ENCODE results near the gene CASKIN2. TPM values are rescaled to one million over a fixed set of nuclear protein-coding genes. Genes with fewer than 3 reads are reported as not detected.
A peak's percentile ranks its signal among the peaks of the same experiment; 100 is the strongest.

CASKIN2 gene
- total RNA-seq, 1 donor from 2014 or later = 2.0 TPM

DNA sequence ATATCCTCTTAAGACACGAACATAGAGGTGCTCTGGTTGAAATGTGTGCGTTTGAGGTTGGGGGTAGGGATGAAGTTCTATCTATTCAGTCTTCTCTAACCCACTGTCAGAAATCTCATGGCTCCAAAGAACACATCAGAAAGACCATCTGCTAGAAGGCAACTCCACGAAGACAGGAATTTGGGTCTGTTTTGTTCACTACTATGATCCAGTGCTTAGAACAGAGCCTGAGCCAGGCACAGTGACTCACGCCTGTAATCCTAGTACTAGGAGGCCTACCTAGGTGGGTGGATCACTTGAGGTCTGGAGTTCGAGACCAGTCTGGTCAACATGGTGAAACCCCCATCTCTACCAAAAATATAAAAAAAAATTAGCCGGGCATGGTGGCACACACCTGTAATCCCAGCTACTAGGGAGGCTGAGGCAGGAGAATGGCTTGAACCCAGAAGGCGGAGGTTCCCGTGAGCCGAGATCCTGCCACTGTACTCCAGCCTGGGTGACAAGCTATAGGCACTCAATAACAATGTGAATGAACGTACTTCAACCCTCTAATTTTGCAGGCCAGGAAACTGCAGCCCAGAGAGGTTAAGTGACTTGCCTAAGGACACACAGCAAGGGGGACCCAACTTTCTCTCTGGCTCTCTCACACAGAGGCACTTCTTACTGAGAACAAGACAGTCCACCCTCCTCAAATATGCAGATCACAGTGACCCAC lies 2.3 kb downstream of the CASKIN2 start:
- DNase-seq (ENCODE audit: low spot score) = no peak
- Mint-ChIP-seq H3K27me3 (ENCODE audit: insufficient read depth) (peaks cover 21% of the 10 kb centered on the region), H3K36me3 (ENCODE audit: low read depth) (peaks cover 7% of the 10 kb centered on the region), H3K4me3 (no peak overlapping the region), H3K27ac (no peak overlapping the region), H3K9me3 (no peaks in the 10 kb centered on the region), H3K4me1 (ENCODE audit: low read depth) (peaks cover 10% of the 10 kb centered on the region)
- intact Hi-C loops (cut with micrococcal nuclease) = no loop called here

DNA sequence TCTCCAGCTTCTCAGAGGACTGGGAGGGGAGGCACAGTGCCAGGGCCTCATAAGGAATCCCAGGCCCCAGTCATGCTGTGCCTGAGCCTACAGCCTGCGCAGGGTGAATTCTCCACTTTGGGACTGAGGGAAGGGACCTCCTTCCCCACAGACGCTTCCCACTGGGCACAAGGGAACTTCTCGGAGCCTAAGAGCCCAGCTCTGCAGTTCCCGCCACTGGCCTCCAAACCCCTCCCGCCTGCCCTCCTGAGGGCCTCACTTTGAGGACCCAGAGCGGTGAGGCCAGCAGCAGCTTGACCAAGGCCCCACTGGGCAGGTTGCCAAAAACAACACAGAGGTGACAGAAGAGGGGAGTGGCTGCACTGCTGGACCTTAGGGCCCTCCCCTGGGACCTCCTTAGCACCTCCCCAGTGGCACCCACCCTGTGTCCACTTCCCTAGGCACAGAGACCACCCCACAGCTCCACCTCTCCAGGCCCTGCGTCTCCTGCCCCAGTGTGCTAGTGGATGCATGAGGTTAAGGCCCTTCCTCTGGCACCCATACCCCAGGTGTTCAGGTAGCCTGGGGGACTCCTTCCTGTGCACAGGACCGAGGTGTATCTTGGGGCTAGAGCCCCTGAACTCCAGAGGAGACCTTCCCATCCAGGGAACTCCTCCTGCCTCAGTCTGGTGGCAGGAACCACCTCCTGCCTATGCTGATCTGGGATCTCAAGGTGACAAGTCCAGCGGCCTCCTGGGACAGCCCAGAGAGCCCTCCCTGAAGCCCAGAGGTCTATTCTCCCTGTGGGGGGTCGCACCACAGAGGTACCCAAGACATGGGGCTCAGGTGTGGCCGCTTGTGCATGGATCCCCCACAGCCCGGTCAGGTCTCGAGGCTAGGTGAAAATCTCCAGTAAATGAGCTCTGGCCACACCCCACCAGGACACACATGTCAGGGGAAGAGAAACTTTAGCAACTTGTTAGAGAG lies 3.4 kb downstream of the CASKIN2 start:
- Mint-ChIP-seq H3K4me1 (ENCODE audit: low read depth) (no peaks in the 10 kb centered on the region), H3K27me3 (ENCODE audit: insufficient read depth) (peaks cover 21% of the 10 kb centered on the region), H3K4me3 (no peak overlapping the region), H3K9me3 (no peaks in the 10 kb centered on the region), H3K27ac (no peak overlapping the region), H3K36me3 (ENCODE audit: low read depth) (no peaks in the 10 kb centered on the region)
- intact Hi-C loops (cut with micrococcal nuclease) = no loop called here
- DNase-seq (ENCODE audit: low spot score) = no peak

DNA sequence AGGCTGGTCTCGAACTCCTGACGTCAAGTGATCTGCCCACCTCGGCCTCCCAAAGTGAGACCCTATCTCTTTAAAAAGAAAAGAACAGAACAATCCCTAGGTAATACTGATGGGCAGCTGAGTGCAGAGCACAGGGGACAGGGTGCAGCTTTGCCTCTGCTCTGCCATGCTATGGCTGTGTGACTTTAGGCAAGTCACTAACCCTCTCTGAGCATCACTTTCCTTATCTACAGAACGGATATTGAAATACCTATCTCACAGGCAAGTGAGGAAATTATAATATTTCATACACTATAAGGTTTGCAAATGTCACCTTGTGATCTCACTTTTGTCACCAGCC lies 4.1 kb downstream of the CASKIN2 start:
- H3K27ac Mint-ChIP-seq = no peak overlapping the region
- H3K36me3 Mint-ChIP-seq (ENCODE audit: low read depth) = no peaks in the 10 kb centered on the region
- no peaks in the 10 kb centered on the region for H3K4me1 Mint-ChIP-seq (ENCODE audit: low read depth)
- no peaks in the 10 kb centered on the region for H3K9me3 Mint-ChIP-seq
- no peak overlapping the region for H3K4me3 Mint-ChIP-seq
- no peak for DNase-seq (ENCODE audit: low spot score)
- intact Hi-C loops (cut with micrococcal nuclease) = no loop called here
- peaks cover 21% of the 10 kb centered on the region for H3K27me3 Mint-ChIP-seq (ENCODE audit: insufficient read depth)

DNA sequence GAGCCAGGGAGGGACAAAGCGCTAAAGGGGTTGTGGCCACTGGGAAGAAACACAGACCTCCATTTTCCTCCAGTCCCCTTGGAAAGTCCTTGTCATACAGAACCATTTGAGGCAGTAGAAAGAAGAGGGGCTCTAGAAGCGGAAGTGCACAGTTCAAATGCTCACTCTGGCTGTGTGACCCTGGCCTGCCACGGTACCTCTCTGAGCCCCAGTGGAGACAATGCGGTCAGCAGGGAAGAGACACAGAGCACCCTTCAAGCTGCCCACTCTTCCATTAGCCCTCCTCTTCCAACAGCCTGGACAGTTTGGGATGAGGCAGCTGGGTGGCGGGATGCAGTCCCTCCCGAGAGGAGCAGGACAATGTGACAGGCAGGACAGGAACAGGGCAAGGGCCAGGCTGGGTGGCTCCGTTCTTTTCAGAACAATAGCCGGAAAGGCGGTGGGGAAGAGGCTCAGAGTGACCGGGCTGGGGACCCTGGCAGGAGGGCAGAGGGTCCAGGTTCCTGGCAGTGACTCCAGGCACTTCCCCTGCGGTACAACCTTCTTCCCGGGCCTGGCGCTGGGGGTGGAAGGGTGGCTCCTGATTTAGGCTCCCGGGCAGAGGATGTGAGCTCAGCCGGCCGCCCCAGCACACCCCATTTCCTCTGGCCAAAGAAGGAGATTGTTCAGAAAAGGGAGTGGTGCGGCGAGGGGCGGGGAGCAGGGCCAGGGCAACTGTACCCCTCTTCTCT lies 5.6 kb downstream of the CASKIN2 start:
- DNase-seq (ENCODE audit: low spot score) = no peak
- H3K4me3 Mint-ChIP-seq = no peak overlapping the region
- H3K27me3 Mint-ChIP-seq (ENCODE audit: insufficient read depth) = peaks cover 21% of the 10 kb centered on the region
- H3K27ac Mint-ChIP-seq = no peak overlapping the region
- H3K4me1 Mint-ChIP-seq (ENCODE audit: low read depth) = no peaks in the 10 kb centered on the region
- no peaks in the 10 kb centered on the region for H3K36me3 Mint-ChIP-seq (ENCODE audit: low read depth)
- no peaks in the 10 kb centered on the region for H3K9me3 Mint-ChIP-seq
- intact Hi-C loops (cut with micrococcal nuclease) = no loop called here

DNA sequence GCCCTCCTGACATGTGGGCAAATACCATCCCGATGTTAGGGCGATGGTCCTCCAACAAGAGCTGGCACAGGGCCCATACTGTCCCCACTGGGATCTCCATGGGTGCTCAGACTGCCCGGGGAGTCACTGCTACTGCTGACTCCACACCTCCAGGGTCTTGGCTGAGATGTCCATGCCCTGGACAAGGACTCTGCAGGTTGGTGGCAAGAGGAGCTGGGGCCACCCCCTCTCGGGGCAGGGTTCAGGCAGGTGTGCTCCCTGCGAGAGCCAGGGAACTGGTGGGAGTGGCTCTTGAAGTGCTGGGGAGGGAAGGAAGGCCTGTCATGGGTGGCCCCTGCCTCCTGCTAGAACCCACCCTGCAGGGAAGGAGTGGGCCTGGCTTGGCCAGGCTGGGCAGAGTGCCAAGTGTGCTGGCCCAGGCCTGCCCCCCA lies 6.4 kb downstream of the CASKIN2 start:
- intact Hi-C loops (cut with micrococcal nuclease) = no loop called here
- Mint-ChIP-seq H3K9me3 (no peaks in the 10 kb centered on the region), H3K4me1 (ENCODE audit: low read depth) (no peaks in the 10 kb centered on the region), H3K36me3 (ENCODE audit: low read depth) (no peaks in the 10 kb centered on the region), H3K27me3 (ENCODE audit: insufficient read depth) (peaks cover 21% of the 10 kb centered on the region), H3K27ac (no peak overlapping the region), H3K4me3 (no peak overlapping the region)
- no peak for DNase-seq (ENCODE audit: low spot score)

DNA sequence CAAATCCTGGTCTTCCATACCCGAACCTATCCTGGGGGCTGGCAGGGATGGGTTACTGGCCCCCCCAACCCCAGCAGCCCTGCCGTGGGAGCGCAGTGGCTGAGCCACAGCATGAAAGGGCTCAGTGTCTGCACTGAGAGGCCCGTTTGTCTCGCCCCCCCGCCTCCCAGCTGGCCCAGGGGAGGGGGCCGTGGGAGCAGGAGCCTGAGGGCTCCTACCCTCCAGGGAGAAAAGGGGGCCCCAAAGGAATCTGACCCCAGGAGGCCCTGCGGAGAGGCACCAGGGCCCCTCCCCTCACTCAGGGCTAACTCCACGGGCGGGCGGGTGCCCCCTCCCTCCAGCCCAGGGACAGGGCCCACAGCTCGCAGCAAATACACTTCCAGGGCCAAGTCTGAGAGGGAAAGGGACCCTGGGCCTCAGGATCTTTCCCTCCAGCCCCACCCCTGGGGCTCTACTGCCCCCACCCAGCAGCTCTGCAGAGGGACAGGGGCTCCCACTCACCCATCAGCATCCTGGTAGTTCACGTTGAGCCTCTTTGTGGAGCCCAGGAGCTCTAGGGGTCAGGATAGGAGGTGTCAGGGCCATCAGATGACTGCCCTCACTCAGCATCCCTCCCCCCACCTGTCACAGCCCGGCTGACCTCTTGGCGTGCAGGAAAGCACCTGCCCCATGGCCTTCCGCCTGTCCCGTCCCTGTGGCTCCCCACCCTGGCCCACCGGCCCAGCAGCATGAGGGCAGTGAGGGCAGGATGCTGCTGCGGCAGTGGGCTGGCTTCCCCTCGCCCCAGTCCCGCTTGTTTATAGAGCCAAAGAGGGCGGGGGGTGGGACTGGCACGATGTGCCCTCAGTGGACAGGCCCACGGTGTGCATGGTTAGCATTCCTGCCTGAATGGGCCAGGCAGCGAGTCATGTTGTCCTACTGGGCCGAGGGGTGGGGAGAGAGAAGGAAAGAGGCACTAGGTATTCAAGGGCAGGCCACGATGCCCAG lies 7.3 kb downstream of the CASKIN2 start:
- intact Hi-C loops (cut with micrococcal nuclease) = no loop called here
- Mint-ChIP-seq H3K4me3 (no peak overlapping the region), H3K36me3 (ENCODE audit: low read depth) (no peaks in the 10 kb centered on the region), H3K4me1 (ENCODE audit: low read depth) (no peaks in the 10 kb centered on the region), H3K9me3 (no peaks in the 10 kb centered on the region), H3K27ac (no peak overlapping the region), H3K27me3 (ENCODE audit: insufficient read depth) (peaks cover 17% of the 10 kb centered on the region)
- no peak for DNase-seq (ENCODE audit: low spot score)

DNA sequence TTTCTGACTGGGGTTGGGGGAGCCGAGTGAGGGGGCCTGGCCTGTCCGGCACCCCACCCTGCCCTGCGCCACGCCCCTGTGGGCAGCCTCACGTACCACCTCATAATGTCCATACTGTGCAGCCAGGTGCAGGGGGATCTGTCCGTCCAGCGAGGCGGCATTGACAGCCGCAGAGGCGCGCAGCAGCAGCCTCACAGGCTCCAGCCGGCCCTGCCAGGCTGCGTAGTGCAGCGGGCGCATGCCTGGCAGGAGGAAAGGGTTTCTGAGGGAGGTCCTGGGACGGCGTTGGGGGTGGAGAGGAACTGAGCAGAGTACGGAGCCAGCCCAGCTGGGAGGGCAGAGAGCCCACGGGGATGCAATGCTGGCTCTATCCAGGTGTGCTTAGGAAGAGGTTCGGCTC lies 8.4 kb downstream of the CASKIN2 start:
- intact Hi-C loops (cut with micrococcal nuclease) = no loop called here
- Mint-ChIP-seq H3K4me1 (ENCODE audit: low read depth) (no peaks in the 10 kb centered on the region), H3K9me3 (no peaks in the 10 kb centered on the region), H3K27ac (no peak overlapping the region), H3K36me3 (ENCODE audit: low read depth) (no peaks in the 10 kb centered on the region), H3K27me3 (ENCODE audit: insufficient read depth) (peaks cover 9% of the 10 kb centered on the region), H3K4me3 (no peak overlapping the region)
- DNase-seq (ENCODE audit: low spot score) = no peak

DNA sequence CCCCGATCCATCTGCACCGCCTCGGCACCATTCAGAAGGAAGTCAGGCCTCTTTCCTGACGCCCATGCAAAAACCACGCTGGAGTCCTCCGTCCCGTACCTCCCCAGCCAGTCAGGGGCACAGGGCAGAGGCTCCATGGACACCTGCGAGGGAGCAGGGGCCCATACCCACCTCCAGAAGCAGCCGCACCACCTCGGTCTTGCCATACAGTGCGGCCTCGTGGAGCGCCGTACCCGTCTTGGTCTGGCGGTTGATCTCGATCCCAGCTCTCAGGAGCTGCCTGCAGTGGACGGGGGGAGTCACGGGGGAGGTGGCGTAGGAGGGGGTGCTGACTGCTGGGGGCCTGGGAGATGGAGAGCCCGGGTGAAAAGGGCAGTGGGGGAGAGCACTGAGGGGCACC lies 9.2 kb downstream of the CASKIN2 start:
- Mint-ChIP-seq H3K4me1 (ENCODE audit: low read depth) (no peaks in the 10 kb centered on the region), H3K27me3 (ENCODE audit: insufficient read depth) (peaks cover 5% of the 10 kb centered on the region), H3K27ac (no peak overlapping the region), H3K9me3 (no peaks in the 10 kb centered on the region), H3K4me3 (no peak overlapping the region), H3K36me3 (ENCODE audit: low read depth) (no peaks in the 10 kb centered on the region)
- intact Hi-C loops (cut with micrococcal nuclease) = no loop called here
- no peak for DNase-seq (ENCODE audit: low spot score)

DNA sequence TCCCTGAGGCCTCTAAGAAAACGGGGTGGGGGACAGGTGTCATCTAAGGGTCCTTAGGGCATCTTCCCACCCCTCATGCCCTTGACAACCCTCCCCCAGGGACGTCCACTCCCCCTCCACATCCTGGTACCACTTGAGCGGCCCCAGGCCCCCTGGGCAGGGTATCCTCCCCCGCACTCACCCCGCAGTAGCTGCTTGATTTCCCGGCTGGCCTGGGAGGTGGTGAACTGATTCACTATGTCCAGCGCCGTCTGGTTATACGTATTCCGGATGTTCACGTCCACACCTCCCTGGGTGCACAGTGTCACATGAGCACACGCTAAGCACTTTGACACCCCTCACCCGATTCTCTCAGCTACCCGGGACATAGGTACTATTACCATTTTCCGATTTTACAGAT lies 9.7 kb downstream of the CASKIN2 start:
- H3K4me1 Mint-ChIP-seq (ENCODE audit: low read depth) = no peaks in the 10 kb centered on the region
- no peaks in the 10 kb centered on the region for H3K9me3 Mint-ChIP-seq
- no peak overlapping the region for H3K27ac Mint-ChIP-seq
- DNase-seq (ENCODE audit: low spot score) = no peak
- H3K4me3 Mint-ChIP-seq = no peak overlapping the region
- peaks cover 4% of the 10 kb centered on the region for H3K27me3 Mint-ChIP-seq (ENCODE audit: insufficient read depth)
- intact Hi-C loops (cut with micrococcal nuclease) = no loop called here
- H3K36me3 Mint-ChIP-seq (ENCODE audit: low read depth) = no peaks in the 10 kb centered on the region

DNA sequence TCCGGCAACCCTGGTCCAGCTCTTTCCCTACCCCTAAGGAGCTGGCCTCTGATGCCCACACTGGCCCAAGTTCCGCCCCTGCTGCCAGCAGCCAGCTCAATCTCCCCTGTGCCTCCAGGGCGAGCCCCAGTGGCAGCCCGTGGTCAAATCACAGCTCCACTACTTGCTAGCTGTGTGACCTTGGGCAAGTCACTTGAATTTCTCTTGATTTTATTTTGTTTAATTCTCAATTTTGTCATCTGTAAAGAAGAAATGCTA lies 10.3 kb downstream of the CASKIN2 start:
- no peak overlapping the region for H3K27ac Mint-ChIP-seq
- intact Hi-C loops (cut with micrococcal nuclease) = no loop called here
- H3K27me3 Mint-ChIP-seq (ENCODE audit: insufficient read depth) = peaks cover 4% of the 10 kb centered on the region
- H3K4me1 Mint-ChIP-seq (ENCODE audit: low read depth) = no peaks in the 10 kb centered on the region
- no peak overlapping the region for H3K4me3 Mint-ChIP-seq
- no peaks in the 10 kb centered on the region for H3K9me3 Mint-ChIP-seq
- H3K36me3 Mint-ChIP-seq (ENCODE audit: low read depth) = no peaks in the 10 kb centered on the region
- DNase-seq (ENCODE audit: low spot score) = no peak

DNA sequence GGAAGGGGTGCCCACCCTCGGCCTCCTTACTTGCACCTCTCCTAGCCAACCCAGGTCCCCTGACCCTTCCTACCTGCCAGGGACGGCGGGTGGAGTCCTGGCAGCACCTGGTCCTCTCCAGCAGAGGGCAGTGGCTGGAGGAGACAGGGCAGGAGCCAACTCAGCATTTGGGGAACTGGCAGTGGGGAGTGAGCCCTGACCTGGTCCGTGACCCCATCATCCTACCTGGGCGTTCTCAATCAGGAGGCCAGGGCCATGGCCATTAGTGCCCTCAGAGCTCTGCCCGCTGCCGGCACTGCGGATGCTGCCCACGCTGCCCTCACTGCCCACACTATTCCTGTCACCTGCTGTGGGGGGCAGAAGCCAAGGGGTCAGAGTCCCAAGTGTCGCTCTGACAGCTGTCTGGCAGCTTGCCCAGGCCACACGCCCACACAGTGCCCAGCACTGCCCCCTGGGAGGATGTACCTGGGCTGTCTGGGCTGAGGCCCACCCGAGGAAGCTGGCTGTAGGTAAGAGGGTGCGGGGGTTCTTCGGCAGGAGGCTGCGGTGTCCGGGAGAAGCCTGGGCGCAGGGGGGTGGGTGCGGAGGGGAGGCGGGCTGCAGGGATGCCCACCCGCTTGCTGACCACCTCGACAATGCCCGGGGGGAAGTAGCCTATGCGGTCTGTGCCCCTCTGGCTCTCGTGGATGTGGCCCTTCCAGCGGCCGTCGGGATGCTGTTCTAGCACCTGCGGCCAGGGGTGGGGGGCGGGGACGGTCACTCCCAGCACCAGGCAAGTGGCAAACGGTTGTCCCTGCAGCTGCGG lies 10.8 kb downstream of the CASKIN2 start:
- Mint-ChIP-seq H3K36me3 (ENCODE audit: low read depth) (no peaks in the 10 kb centered on the region), H3K27me3 (ENCODE audit: insufficient read depth) (peaks cover 2% of the 10 kb centered on the region), H3K4me1 (ENCODE audit: low read depth) (no peaks in the 10 kb centered on the region), H3K4me3 (no peak overlapping the region), H3K27ac (no peak overlapping the region), H3K9me3 (no peaks in the 10 kb centered on the region)
- DNase-seq (ENCODE audit: low spot score) = peak; percentile 19
- intact Hi-C loops (cut with micrococcal nuclease) = no loop called here

DNA sequence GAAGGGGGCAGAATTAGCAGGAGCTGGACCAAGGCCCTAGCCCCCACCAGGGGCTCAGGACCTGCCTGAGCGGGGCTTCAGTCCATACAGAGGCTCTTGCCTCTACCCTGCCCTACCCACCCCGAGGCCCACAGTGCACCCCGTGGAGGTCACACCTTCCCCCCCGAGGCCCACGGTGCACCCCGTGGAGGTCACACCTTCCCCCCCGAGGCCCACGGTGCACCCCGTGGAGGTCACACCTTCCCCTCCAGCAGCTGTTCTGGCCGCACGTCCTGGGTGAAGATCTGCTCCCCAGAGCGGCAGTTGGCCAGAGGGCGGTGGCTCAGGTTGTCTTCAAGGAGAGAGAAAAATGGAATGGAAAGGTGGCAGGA lies 11.4 kb downstream of the CASKIN2 start:
- no peaks in the 10 kb centered on the region for H3K27me3 Mint-ChIP-seq (ENCODE audit: insufficient read depth)
- DNase-seq (ENCODE audit: low spot score) = no peak
- H3K9me3 Mint-ChIP-seq = no peaks in the 10 kb centered on the region
- H3K4me3 Mint-ChIP-seq = no peak overlapping the region
- H3K4me1 Mint-ChIP-seq (ENCODE audit: low read depth) = no peaks in the 10 kb centered on the region
- intact Hi-C loops (cut with micrococcal nuclease) = no loop called here
- H3K27ac Mint-ChIP-seq = no peak overlapping the region
- H3K36me3 Mint-ChIP-seq (ENCODE audit: low read depth) = no peaks in the 10 kb centered on the region

Data from activated T-helper 1 cell treated with anti-CD3 and anti-CD28 coated beads, Interleukin-12 subunit alpha, Interleukin-12 subunit beta, Interleukin-2, Interleukin-4 antibody, amounts not matched to agents 30 ng/mL and 10 ng/mL and 1 ng/mL, durations not matched to agents 14 hours and 24 hours and 36 hours (primary cell).